GM12892 (cell line): ENCODE results near the gene CEP72.

Experiments used
- POLR2A ChIP-seq: IDR thresholded peaks from 2 replicates; pipeline ENCODE4 v1.6.1; 2011; ENCODE audit warnings: low read depth, low read length, control low read depth
- POLR2AphosphoS5 ChIP-seq: IDR thresholded peaks from 2 replicates; pipeline ENCODE4 v1.6.1; 2011; ENCODE audit warnings: low read depth, low read length, control low read depth
- TAF1 ChIP-seq: IDR thresholded peaks from 2 replicates; pipeline ENCODE4 v1.6.1; 2011; ENCODE audit warnings: low read depth, mild to moderate bottlenecking, control low read depth, low read length, borderline replicate concordance

GRCh38 chr5:587403-587802 is 24.7 kb upstream of the CEP72 start:
- no peak for TF ChIP-seq POLR2A
- TF ChIP-seq POLR2AphosphoS5: no peak
- TF ChIP-seq TAF1: no peak
